ENCODE data around the gene DYNLT4.
"Not testable (repeated sequence)": the region's sequence is repeated elsewhere in the genome, so short reads cannot be mapped to it uniquely, and the experiment has no call there.

Gene DYNLT4

DNA sequence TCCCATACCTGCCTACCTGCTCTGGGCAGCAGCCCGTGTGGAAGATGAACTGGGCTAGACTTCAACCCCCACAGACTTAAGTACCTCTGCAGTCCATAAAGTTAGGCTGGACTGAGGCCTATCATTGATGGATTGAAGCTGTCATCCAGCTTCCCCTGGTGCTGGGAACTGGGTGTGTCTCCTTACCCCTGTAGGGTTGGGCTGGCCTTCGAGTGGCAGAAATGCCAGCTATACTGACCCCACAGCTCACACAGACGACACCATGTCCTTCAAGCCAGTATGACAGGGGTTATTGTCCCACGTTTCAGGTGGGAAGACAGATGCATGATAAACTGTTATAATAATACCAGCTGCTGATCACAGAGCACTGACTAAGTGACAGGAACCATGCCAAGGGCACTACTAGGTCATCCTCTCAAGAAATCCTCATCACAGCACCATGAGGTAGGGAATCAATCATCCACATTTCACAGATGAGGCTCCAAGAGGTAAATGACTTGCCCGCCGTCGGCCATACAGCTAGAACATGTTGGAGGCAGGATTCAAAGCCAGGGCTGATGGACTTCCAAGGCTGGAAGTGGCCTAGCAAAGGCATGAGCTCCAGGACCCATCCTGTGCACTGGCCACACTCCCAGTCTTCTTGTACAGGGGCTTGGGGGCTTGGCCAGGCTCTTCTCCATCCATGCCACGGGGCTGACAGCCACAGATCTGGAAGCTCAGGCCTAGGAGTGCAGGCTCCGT lies 18.9 kb downstream of the DYNLT4 start, which contains the start of gene BEST4:
Gene BEST4 (minus strand): TSS at position 51 of the 741 bp plus-strand sequence. CDS start 465 bp downstream, outside the sequence.
- DNase-seq (ENCODE audit: low read depth, low spot score) = no peak

DNA sequence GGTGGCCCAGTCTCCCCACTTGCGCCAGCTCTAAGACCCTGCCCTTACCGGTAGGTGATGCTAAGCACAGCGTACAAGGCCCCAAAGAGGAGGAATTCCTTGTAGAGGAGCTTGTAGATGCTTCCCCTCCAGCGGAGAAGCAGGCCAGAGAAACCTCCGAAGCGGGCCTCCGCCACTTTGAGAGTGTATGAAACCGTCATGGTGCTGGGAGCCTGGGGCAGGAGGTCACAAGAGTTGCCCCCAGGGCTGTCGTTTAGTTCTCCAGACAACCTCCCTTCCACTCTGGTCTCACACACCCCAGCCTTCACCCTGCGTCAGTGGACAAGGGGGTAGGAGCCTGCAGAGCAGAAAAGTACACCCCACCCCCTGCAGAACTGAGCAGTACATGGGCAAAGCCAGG lies 19.6 kb downstream of the DYNLT4 start:
- no peak for DNase-seq (ENCODE audit: low read depth, low spot score)

DNA sequence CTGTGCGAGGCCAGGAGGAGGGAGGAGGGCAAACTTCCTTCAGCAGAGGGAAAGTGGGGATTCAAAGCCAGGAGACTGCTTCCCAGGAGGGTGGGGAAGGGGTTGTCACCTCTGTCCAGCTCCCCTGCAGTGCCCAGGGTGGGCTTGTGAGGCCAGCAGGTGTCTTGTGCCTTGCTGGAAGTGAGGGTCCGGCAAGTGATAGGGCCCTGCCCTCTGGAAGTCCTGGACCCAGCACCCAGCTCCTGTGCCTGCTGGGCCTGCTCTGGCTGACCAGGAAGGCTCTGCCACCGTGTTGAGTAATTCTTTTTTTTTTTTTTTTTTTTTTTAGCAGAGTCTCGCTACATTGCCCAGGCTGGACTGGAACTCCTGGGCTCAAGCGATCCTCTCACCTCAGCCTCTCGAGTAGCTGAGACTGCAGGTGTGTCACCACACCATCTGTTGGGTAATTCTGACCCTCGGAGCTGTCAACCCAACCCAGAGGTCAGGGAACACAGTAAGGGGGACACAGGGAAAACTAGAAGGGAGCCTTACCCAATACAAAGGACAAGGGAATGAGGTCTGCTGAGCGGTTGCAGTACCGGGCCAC lies 20.2 kb downstream of the DYNLT4 start:
- no peak for DNase-seq (ENCODE audit: low read depth, low spot score)

DNA sequence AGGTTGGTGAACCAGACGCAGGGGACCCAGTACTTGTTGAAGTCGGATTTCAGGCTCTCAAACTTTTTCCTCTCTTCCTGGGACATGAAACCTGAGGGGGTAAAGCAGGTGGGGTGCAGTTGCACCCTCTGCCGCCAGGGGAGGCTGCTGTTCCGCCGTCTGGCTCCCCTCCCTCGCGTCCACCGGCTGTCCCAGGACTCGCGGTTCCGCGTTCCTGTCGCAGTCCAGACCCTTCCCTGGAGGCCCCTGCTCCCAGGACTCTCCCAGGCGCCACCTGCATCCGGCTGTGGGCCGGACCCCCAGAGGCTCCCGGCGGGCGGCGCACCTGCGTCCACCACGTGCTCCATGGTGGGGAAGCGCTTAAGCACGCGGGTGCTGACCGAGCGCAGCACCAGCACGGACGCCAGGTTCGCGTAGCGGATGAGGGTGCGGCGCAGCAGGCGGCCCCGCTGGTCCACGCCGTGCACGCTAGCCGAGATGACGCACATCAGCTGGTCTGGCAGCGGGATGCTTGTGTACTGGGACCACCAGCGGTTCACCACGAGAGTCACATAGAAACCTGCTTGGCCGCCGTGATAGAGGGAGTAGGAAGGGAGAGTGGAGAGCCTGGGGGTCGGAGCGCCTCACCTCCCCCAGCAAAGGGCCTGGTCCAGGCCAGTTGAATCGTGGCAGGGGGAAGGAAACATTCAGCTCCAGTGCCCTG lies 20.9 kb downstream of the DYNLT4 start:
- DNase-seq (ENCODE audit: low read depth, low spot score) = no peak

DNA sequence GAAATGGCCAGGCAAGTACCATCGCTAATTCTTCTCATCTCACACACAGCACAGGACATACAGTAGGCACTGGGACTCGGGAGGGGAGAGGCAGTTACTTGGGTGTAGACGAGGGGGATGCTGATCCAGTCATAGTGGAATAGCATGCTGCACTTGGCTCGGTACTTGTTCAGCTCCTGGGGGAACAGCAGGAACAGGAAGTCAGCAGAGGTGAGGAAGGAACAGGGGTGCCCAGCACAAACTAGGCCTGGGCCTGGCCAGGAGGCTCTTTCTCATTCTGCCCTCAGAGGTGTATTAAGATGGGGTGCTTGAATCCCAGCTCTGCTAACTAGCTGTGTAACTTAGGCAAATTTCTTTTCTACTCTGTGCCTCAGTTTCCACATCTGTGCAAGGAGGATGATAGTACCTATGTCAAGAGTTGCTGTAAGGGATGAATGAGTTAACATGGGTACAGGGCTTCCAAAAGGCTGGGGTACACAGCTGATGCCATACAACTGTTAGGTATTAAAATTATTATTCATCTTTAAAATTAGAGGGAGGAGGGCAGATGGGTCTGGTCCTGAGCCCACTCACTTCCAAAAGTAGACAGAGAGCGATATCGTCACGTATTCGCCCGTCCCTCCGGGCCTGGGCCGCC lies 21.5 kb downstream of the DYNLT4 start:
- no peak for DNase-seq (ENCODE audit: low read depth, low spot score)

DNA sequence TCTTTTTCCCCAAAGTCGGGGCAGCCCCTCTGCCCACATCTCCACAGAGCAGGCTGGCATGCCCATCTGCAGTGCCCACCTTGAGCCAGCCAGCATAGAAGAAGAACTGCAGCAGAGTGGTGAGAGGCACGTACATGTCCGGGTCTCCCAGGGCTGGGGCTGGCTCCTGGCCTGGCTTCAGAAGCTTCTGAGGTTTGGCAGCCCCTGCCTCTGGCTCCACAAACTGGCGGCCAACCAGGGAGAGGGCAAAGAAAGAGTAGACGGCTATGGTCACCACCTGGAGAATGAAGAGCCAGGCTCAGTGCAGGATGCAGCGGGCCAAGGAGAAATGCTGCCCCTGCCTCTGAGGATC lies 22.1 kb downstream of the DYNLT4 start:
- DNase-seq (ENCODE audit: low read depth, low spot score) = no peak

DNA sequence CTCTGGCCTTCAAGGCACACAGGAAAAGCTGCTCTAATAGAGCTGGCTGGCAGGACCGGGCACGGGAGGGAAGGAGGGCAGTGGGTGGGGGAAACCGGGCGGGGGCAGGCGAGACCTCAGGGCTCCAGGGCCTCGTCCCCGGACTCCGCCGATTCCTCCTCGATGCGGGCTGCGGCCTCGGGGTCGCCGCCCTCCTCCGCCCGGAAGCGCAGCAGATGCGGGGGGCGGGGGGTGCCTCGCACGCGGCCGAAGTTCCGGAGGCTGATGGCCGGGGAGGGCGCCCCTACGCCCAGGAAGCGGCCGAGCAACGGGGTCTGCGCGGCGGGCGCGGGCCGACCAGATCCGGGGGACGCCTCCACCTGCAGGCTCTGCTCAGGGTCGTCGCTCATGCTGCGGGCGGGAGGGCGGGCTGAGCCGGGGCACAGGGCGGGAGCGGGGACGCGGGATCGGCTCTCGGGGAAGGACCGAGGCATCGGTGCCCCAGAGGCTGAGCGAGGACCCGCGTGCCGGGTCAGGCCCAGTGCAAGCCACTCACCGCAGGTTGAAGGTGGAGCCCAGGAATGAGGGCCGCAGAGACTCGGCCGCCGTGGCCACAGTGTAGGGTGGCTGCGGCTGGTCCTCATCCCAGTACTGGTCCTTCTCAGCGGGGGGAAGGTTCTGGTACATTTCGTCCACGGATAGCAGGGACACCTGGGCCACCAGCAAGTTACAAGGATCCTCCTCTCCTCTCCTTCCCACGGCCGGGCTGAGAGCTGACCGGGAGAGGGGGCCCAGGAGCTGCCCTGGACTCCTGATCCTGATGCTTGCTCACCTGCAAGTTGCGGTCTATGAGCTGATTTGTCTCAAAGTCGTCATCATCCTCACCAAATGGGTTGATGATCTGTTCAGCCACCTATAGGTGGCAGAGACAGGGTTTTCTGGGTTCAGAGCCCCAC lies 22.8 kb downstream of the DYNLT4 start:
- no peak for DNase-seq (ENCODE audit: low read depth, low spot score)

DNA sequence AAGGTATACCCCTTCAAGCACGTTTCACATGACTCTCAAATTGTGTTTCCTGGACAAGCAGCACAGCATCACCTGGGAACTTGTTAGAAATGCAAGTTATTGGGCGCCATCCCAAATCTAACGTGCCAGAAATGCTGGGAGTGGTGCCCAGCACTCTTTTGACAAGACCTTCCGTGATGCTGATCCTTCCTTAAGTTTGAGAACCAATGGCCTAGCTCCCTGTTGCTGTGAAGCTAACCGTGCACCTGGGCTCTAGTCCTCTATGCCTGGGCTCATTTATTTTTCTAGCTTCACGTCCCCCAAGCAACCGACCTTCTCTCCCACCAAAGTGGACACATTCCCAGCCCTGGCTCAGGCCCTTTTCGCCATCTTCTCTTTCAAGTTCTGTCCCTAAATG lies 23.5 kb downstream of the DYNLT4 start:
- no peak for DNase-seq (ENCODE audit: low read depth, low spot score)

DNA sequence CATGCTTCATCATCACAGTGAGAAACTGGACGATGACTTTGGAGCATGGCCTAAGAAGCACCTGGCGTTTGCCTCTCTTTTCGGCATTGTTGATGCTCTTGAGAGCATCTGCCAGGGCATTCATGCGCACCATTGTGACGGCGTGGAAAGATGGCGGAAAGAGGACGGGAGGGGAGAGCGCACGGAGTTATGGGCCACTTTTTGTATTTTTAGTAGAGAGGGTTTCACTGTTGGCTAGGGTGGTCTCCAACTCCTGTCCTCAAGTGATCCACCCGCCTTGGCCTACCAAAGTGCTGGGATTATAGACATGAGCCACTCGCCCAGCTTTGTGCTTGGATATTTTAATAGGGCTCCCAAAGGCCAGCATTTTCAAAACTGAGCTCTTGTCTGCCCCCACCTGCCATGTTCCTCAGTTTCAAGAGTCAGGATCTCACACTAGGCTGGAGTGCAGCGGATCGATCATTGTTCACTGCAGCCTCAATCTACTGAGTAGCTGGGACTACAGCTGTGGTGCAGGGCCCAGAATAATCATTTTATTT lies 26.5 kb downstream of the DYNLT4 start:
- no peak for DNase-seq (ENCODE audit: low read depth, low spot score)

DNA sequence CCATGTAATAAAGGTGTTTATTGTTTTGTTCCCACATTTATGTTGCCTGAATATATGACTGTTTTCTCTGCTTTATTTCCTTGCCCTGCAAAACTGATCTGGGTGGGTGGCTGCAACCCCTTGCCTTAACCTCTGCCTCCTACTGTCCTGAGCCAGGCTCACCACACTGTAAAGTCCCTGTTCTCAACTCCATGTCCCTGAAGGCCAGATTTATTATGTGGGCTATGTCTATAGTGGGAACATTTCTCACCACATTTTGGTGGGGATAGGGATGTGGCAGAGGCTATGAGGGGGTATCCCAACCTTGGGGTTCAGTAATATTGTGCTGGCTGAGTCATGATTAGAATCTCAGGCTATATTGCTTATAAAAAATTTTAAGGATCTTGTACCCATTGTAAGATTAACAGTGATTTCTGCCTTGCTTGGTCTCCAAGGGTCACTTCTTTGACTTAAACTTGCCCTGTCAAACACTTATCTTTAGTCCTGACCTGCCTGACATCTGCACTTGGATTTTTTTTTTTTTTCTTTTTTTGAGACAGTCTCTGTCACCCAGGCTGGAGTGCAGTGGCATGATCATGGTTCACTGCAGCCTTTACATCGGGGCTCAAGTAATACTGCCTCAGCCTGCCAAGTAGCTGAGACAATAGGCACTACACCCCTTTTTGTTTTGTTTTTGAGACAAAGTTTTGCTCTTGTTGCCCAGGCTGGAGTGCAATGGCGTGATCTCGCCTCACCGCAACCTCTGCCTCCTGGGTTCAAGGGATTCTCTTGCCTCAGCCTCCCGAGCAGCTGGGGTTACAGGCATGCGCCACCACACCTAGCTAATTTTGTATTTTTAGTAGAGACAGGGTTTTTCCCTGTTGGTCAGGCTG lies 28.2 kb downstream of the DYNLT4 start:
- no peak for DNase-seq (ENCODE audit: low read depth, low spot score)

DNA sequence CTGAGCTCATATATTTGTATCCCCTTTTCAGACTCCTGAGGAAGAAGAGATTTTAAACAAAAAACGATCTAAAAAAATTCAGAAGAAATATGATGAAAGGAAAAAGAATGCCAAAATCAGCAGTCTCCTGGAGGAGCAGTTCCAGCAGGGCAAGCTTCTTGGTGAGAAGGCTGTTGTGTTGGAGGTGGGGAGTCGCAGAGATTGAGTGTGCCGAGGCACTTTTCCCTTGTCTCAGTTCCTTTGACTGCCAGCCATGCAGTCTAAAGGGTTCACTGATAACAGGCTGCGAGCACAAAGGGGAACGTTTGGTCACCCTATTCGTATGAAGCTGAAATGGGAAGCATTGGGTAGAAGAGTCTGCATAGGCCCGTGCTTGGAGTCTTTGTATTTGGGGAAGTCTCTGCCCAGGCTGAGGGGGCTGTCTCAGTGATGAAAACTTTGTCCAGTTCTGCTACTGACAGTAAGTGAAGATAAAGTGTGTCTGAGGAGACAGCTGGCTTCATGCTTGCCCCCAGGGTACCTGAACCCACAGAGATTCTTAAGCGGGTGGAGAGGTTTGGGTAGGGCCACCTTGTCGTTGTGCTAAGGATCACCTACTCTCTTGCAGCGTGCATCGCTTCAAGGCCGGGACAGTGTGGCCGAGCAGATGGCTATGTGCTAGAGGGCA lies 29.0 kb downstream of the DYNLT4 start:
- DNase-seq (ENCODE audit: low read depth, low spot score) = no peak

DNA sequence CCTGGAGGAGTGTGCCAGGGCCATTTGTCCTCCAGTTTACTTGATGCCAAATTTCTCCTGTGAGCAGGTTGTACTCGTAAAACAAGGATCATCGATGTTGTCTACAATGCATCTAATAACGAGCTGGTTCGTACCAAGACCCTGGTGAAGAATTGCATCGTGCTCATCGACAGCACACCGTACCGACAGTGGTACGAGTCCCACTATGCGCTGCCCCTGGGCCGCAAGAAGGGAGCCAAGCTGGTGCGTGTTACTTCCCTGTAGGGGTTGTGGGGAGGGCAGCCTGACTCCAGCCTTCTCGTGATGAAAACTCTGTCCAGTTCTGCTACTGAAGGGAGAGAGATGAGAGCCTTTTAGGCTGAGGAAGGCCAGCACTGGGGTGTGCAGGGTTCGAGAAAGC lies 29.6 kb downstream of the DYNLT4 start:
- no peak for DNase-seq (ENCODE audit: low read depth, low spot score)

DNA sequence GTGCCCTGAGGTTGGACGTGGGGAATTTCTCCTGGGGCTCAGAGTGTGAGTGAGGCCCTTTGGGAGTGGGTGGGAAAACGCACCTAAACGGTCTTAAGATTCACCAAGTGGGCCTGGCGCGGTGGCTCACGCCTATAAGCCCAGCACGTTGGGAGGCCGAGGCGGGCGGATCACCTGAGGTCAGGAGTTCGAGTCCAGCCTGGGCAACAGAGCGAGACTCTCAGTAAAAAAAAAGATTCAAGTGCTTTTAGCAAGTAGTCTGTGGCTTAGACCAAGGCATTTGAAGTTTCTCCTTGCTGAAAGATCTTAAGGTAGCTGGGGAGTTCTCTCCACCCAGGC lies 30.5 kb downstream of the DYNLT4 start:
- DNase-seq (ENCODE audit: low read depth, low spot score) = no peak

DNA sequence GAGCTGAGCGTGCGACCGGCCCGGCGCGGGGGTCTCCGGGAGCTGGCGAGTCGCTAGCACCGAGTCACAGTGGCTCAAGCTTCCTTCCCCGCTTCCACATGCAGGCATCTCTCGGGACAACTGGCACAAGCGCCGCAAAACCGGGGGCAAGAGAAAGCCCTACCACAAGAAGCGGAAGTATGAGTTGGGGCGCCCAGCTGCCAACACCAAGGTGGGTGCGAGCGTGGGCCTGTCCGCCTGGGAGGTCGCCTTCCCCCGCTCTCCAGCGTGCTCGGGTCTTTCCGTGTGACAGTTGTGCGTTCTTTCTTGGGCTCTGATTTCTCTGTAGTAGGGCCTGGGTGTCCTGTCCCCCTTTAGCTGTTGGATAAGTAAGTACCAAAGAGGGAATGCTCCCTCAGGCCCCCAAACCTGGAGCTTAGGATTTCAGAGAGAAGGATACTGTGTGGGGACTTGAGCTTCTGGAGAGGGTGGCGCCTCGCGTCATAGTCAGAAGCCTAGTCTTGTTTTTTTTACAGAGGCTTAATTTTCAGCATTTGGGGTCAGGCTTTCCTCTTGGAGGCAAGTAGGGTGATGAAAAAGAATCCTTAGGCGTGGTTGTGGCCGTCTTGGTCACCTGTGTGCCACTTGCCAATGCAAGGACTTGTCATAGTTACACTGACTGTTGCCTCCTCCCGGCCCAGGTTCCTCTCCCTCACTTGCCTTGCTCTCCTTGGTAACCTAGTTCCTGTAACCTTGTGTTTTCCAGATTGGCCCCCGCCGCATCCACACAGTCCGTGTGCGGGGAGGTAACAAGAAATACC lies 31.0 kb downstream of the DYNLT4 start:
- no peak for DNase-seq (ENCODE audit: low read depth, low spot score)

DNA sequence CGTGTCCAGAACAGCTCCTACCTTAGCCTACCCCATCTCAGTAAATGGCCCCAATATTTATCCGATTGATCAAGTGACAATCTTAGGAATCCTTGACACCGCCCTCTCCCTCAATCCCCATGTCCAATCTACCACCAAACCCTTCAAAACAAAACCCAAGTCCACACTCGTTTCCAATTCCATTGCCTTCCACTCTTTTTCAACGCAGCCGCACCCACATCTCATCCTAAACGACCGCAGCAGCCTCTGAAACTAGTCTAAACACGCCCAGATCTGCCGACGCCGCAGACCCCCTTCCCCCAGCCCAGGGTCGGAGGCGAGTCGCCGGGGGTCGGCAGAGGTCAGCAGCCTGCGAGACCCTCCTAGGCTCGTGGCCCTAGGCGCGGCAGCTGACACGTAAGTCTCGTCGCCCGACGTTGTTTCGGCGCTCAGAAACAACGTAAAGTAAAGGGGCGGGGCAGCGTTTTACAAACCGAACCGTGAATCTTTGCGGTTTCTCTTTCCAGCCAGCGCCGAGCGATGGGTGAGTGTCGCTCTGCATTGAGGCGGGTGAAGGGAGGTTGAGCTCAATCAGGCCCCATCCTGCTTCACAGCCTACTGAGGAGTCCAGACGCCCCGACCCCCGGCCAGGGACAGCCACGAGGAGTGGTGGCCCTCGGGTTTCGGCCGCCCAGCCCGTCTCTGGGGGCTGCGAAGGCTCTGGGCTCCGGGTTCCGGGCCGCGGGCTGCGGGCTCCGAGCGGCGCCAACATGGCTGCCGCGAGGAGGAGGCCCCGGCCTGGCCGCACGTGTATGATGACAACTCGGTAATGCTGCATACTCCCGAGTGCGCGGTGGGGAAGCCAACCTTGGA lies 31.8 kb downstream of the DYNLT4 start, which contains the start of gene RPS8:
Gene RPS8 (plus strand): TSS at position 463 of the 852 bp plus-strand sequence. CDS start 57 bp downstream, at position 520.
- DNase-seq (ENCODE audit: low read depth, low spot score) = peak; percentile 87

DNA sequence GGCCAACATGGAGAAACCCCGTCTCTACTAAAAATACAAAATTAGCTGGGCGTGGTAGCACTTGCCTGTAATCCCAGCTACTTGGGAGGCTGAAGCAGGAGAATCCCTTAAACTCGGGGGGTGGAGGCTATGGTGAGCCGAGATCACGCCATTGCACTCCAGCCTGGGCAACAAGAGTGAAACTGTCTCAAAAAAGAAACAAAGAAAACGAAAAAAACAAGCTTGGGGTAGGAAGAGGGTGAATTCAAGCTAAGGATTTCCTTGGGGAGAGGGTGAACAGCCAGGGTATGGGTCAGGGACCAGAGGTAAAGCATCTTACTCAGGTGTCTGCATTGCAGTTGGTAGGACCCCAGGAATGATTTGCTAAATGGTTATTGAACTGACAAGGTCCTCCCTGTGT lies 40.7 kb downstream of the DYNLT4 start:
- not testable (repeated sequence) for DNase-seq (ENCODE audit: low read depth, low spot score)

DNA sequence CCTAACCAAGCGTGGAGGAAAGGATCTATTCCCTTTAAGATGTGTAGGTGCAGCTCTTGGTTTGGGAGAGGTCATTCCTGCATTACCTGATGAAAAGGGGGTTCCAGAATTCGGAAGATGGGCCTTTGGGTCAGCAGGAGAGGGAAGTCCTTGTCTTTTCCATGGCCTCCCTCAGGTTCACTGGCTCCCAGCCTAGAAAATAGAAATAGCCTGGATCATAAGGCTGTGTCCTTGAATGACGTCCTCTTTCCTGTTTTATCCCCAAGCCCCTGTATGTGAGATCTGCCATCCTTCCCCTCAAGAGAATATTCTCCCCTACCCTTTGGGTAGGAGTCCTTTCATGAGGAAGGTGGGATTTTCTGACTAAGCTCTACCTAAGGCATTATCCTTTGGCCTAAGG lies 46.3 kb downstream of the DYNLT4 start:
- no peak for DNase-seq (ENCODE audit: low read depth, low spot score)

DNA sequence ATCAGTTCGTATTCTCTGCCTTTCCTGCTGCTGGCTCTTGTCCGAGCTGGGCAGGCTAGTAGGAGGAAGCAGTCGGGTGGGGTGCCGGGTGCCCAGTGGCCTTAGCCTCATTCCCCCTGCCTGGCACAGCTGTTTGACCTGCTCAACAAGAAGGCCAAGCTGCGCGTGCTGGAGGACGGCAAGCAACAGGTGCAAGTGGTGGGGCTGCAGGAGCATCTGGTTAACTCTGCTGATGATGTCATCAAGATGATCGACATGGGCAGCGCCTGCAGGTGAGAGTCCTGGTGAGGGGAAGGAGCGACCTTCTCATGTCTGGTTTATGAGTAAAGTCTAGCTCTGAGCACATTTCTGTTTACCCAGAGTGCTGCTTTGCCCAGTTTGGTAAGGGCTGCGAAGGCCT lies 48.1 kb downstream of the DYNLT4 start:
- no peak for DNase-seq (ENCODE audit: low read depth, low spot score)
